ENCODE data around the gene CCDC110. TPM values are rescaled to one million over a fixed set of nuclear protein-coding genes. Genes with fewer than 3 reads are reported as not detected.
A peak's percentile ranks its signal among the peaks of the same experiment; 100 is the strongest.
"Not testable (repeated sequence)": the region's sequence is repeated elsewhere in the genome, so short reads cannot be mapped to it uniquely, and the experiment has no call there.

The CCDC110 gene
- not detected for total RNA-seq

DNA sequence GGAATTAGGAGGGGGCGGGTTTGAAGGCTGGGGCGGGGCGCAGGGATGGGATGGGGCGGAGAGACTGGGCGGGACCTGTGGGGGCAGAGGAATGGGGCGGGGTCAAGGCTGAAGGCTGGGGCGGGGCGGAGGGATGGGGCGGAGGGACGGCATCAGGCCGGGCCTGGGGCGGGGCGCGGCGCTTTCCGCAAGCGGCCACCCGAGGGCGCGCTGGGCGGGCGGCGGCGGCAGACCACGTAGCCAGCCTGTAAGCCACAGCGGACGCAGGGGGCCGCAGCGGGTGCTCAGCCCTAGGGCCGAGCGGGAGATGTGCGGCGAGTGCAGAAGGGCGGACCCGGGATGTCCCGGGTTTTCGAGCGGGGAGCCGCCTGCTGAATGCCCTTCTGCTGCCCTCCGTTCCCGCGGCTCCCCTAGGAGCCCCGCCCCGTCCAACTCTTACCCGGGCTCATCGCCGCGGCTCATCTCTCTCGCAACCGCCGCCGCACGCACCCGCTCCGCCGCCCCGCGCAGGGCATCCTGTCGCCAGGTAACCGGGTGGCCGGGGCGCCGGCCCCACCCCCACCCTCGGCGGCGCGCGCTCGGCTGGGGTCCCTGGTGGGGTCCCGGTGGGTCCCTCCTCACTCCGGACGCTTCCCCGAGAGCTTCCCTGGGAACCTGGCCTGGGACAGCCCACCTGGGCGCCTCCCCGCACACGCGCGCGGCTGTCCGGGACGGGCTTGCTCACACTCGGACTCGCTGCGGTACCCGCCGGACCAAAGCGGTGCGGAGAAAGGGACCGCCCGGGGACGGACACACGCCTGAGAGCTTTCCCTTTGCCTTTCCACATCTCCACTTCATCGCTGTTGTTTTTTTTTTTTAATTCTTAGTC is at the start of gene CCDC110:
CCDC110 (minus strand) TSS at position 499 of the 868 bp plus-strand sequence; CDS start at position 449, 50 bp downstream.
- Mint-ChIP-seq H3K9me3 (no peaks in the 10 kb centered on the region), H3K4me3 (peak within 1 kb of the TSS; percentile 76), H3K36me3 (ENCODE audit: low read depth) (no peaks in the 10 kb centered on the region), H3K27me3 (peaks cover 47% of the 10 kb centered on the region), H3K4me1 (peaks cover 11% of the 10 kb centered on the region), H3K27ac (no peak within 1 kb of the TSS)
- DNase-seq, result peak; percentile 90
- ChIA-PET POLR2A (no interaction called here), CTCF (interaction anchor here (0.5 to 1.7 kb wide), 4 partner anchors 10 to 602 kb away, joined by 3 to 7 read pairs (median 4); no protein-coding TSS in a partner anchor)

GRCh38 chr4:185520119-185520518 is 48.6 kb upstream of the CCDC110 start:
- Mint-ChIP-seq H3K9me3 (no peaks in the 10 kb centered on the region), H3K36me3 (ENCODE audit: low read depth) (no peaks in the 10 kb centered on the region), H3K4me1 (no peaks in the 10 kb centered on the region), H3K27ac (no peak overlapping the region), H3K27me3 (peaks cover 26% of the 10 kb centered on the region), H3K4me3 (no peak overlapping the region)
- POLR2A ChIA-PET, result no interaction called here
- no peak for DNase-seq
- CTCF ChIA-PET, result interaction anchor here (1.4 kb wide), 1 partner anchor 12 kb away, joined by 3 read pairs; no protein-coding TSS in a partner anchor

DNA sequence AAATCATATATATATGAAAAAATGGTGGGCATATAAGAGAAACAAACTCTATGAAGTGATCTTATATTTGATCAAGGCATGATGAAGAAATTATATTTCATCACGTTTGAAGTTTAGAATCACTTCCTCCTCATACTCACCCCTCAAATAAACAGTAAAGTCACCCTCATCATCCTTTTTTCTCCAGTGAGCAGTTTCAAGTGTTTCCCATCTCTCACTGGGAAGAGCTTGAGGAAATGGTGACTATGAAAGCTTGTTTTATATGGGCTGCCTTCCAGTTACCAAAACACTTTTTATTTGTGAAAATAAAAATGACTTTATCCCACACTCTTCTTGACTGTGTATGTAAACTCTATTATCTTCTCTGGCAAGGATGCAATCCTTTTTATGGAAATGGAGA is 47.0 kb upstream of the CCDC110 start:
- ChIA-PET CTCF (interaction anchor here (1.4 kb wide), 1 partner anchor 11 kb away, joined by 3 read pairs; no protein-coding TSS in a partner anchor), POLR2A (no interaction called here)
- H3K4me1 Mint-ChIP-seq, result peaks cover 5% of the 10 kb centered on the region
- no peak overlapping the region for H3K27ac Mint-ChIP-seq
- no peak for DNase-seq
- H3K4me3 Mint-ChIP-seq, result no peak overlapping the region
- H3K27me3 Mint-ChIP-seq, result peaks cover 40% of the 10 kb centered on the region
- H3K36me3 Mint-ChIP-seq (ENCODE audit: low read depth), result no peaks in the 10 kb centered on the region
- H3K9me3 Mint-ChIP-seq, result no peaks in the 10 kb centered on the region

- peaks cover 43% of the 10 kb centered on the region for H3K27me3 Mint-ChIP-seq
- no peak for DNase-seq
- no peak overlapping the region for H3K27ac Mint-ChIP-seq
- H3K4me1 Mint-ChIP-seq, result peaks cover 8% of the 10 kb centered on the region
- CTCF ChIA-PET, result no interaction called here
- no peaks in the 10 kb centered on the region for H3K9me3 Mint-ChIP-seq
- POLR2A ChIA-PET, result no interaction called here
- H3K36me3 Mint-ChIP-seq (ENCODE audit: low read depth), result no peaks in the 10 kb centered on the region
- no peak overlapping the region for H3K4me3 Mint-ChIP-seq
These were observed 46.5 kb upstream of the CCDC110 start for GRCh38 chr4:185518069-185518468.

DNA sequence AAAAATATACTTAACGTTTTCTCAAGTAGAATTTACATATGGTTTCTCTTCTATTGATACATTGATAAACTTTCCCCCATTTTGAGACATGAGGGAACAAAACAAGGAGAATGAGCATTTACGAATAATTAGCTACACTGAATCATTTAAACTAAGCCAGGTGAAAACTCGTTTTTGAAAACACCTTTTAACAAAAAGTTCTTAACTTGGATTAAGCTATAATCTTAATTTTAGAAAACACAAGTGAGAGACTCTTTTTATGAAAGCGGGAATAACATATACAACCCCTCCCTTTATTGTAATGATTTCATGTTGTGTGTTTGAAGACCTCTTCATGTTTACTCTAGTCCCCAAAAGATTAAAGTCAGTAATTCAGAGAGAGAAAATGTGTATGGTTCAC is 43.7 kb upstream of the CCDC110 start:
- Mint-ChIP-seq H3K27ac (no peak overlapping the region), H3K9me3 (no peaks in the 10 kb centered on the region), H3K27me3 (peaks cover 56% of the 10 kb centered on the region), H3K4me1 (peaks cover 12% of the 10 kb centered on the region), H3K4me3 (no peak overlapping the region), H3K36me3 (ENCODE audit: low read depth) (no peaks in the 10 kb centered on the region)
- DNase-seq, result no peak
- POLR2A ChIA-PET, result no interaction called here
- CTCF ChIA-PET, result no interaction called here

- Mint-ChIP-seq H3K27ac (no peak overlapping the region), H3K27me3 (peaks cover 61% of the 10 kb centered on the region), H3K9me3 (no peaks in the 10 kb centered on the region), H3K36me3 (ENCODE audit: low read depth) (no peaks in the 10 kb centered on the region), H3K4me3 (no peak overlapping the region), H3K4me1 (peaks cover 12% of the 10 kb centered on the region)
- CTCF ChIA-PET, result no interaction called here
- no peak for DNase-seq
- POLR2A ChIA-PET, result no interaction called here
These were observed 42.7 kb upstream of the CCDC110 start for GRCh38 chr4:185514182-185514697.

GRCh38 chr4:185513489-185514181 is 42.1 kb upstream of the CCDC110 start:
- H3K27ac Mint-ChIP-seq, result no peak overlapping the region
- POLR2A ChIA-PET, result no interaction called here
- H3K36me3 Mint-ChIP-seq (ENCODE audit: low read depth), result no peaks in the 10 kb centered on the region
- CTCF ChIA-PET, result interaction anchor here (0.8 kb wide), 1 partner anchor 15 kb away, joined by 3 read pairs; no protein-coding TSS in a partner anchor
- peaks cover 60% of the 10 kb centered on the region for H3K27me3 Mint-ChIP-seq
- H3K9me3 Mint-ChIP-seq, result no peaks in the 10 kb centered on the region
- H3K4me1 Mint-ChIP-seq, result peaks cover 12% of the 10 kb centered on the region
- DNase-seq, result peak; percentile 23
- no peak overlapping the region for H3K4me3 Mint-ChIP-seq

DNA sequence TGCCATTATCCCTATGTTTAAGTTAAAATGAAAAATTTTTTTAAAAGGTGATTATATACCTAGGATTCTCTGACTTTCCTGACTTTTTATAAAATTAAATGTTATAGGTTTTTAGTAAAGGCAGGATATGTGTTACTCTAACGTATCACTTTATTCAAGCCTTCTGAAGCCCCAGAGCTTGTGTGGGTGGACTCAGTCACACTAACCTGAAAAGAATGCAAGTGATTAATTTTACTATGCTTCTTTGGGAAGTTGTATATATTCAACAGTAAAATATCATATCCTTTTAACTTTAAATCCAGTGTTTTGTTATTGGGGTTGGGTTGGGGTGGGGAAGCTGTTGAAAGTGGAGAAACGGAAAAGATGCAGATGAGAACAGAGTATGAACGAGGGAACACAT is 41.0 kb upstream of the CCDC110 start:
- no peaks in the 10 kb centered on the region for H3K36me3 Mint-ChIP-seq (ENCODE audit: low read depth)
- H3K4me3 Mint-ChIP-seq, result no peak overlapping the region
- CTCF ChIA-PET, result no interaction called here
- no peaks in the 10 kb centered on the region for H3K9me3 Mint-ChIP-seq
- peaks cover 12% of the 10 kb centered on the region for H3K4me1 Mint-ChIP-seq
- H3K27me3 Mint-ChIP-seq, result peaks cover 69% of the 10 kb centered on the region
- H3K27ac Mint-ChIP-seq, result no peak overlapping the region
- DNase-seq, result no peak
- POLR2A ChIA-PET, result no interaction called here

- H3K36me3 Mint-ChIP-seq (ENCODE audit: low read depth); POLR2A ChIA-PET; DNase-seq; H3K4me3 Mint-ChIP-seq; H3K9me3 Mint-ChIP-seq; H3K27ac Mint-ChIP-seq: not testable (repeated sequence)
- CTCF ChIA-PET, result interaction anchor here (0.6 to 1.1 kb wide), 3 partner anchors 18 to 575 kb away, joined by 3 to 4 read pairs (median 4); no protein-coding TSS in a partner anchor
- Mint-ChIP-seq H3K27me3 (peaks cover 61% of the 10 kb centered on the region), H3K4me1 (peaks cover 12% of the 10 kb centered on the region)
These were observed 39.7 kb upstream of the CCDC110 start for GRCh38 chr4:185511243-185511642.

GRCh38 chr4:185510806-185511205 is 39.3 kb upstream of the CCDC110 start:
- ChIA-PET POLR2A (no interaction called here), CTCF (interaction anchor here (0.6 to 1.1 kb wide), 3 partner anchors 18 to 576 kb away, joined by 3 to 4 read pairs (median 4); no protein-coding TSS in a partner anchor)
- Mint-ChIP-seq H3K27ac (no peak overlapping the region), H3K4me1 (peaks cover 12% of the 10 kb centered on the region), H3K36me3 (ENCODE audit: low read depth) (no peaks in the 10 kb centered on the region), H3K4me3 (no peak overlapping the region), H3K27me3 (peaks cover 63% of the 10 kb centered on the region), H3K9me3 (no peaks in the 10 kb centered on the region)
- no peak for DNase-seq

DNA sequence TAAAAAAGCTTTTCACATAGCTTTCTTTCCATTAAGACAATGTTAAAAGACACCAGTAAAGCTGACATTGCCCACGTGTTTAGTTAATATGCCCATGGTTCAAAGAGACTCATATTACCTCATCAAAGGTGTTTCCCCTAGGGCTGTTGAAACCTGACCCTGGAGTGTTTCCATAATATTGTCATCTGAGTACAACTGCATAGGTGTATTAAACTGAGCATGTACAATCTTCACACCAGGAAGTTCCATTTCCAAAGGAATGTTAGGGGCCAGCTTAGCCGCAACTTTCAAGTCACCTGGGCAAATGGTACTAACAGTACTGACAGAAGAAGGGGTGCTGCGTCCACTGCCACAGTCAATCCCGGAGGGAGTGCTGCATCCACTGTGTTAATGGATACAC is 36.6 kb upstream of the CCDC110 start:
- Mint-ChIP-seq H3K4me1 (peaks cover 5% of the 10 kb centered on the region), H3K27me3 (peaks cover 46% of the 10 kb centered on the region), H3K27ac (no peak overlapping the region), H3K9me3 (no peaks in the 10 kb centered on the region), H3K4me3 (no peak overlapping the region), H3K36me3 (ENCODE audit: low read depth) (no peaks in the 10 kb centered on the region)
- no peak for DNase-seq
- CTCF ChIA-PET, result interaction anchor here (0.9 kb wide), 1 partner anchor 11 kb away, joined by 3 read pairs; no protein-coding TSS in a partner anchor
- POLR2A ChIA-PET, result no interaction called here

DNA sequence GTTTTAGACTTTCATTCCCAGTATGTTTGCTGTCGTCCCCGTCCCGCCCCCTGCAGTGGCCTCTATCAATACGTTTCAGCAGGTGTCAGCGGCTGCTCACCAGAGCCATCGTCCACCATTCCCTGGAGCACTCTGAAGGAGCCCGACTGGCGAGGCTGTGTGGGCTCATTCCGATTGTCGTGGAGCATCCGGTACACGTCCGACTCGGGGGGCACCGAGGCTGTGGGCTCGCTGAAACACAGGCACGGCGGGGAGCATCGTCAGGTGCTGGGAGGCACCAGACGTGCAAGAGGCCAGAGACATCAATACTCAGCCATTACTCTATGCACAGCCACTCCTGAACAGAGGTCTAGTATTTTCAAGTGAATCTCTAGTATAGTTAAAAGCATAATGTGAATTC is 34.9 kb upstream of the CCDC110 start:
- ChIA-PET POLR2A (no interaction called here), CTCF (no interaction called here)
- H3K4me3 Mint-ChIP-seq, result no peak overlapping the region
- H3K36me3 Mint-ChIP-seq (ENCODE audit: low read depth), result no peaks in the 10 kb centered on the region
- no peaks in the 10 kb centered on the region for H3K4me1 Mint-ChIP-seq
- H3K27me3 Mint-ChIP-seq, result peaks cover 32% of the 10 kb centered on the region
- DNase-seq, result no peak
- H3K9me3 Mint-ChIP-seq, result no peaks in the 10 kb centered on the region
- H3K27ac Mint-ChIP-seq, result no peak overlapping the region

Measured in activated CD4-positive, alpha-beta T cell treated with anti-CD3 and anti-CD28 coated beads, Interleukin-2, amount 10 ng/mL, durations not matched to agents 7 days and 5 days (primary cell).